Heart right ventricle (tissue), 16 donors: Measurements from ENCODE around the gene TYMP. TPM values are rescaled to one million over a fixed set of nuclear protein-coding genes. Genes with fewer than 3 reads are reported as not detected.
A peak's percentile ranks its signal among the peaks of the same experiment; 100 is the strongest.

Experiments used
- ATAC-seq, 8 donors: fragments of 200-7000 bp; cut with Tn5 transposase; one replicate each; pipeline ENCODE4 v1.9.1; 2020; ENCODE audit warnings: mild to moderate bottlenecking in 8 of 8, moderate library complexity in 8 of 8, moderate number of reproducible peaks in 1 of 8
- DNase-seq, 2 donors: peaks; one replicate each; pipeline ENCODE4 v3.0.0-alpha.2; 2020
- H3K27ac ChIP-seq, 10 donors: fragments of 200-600 bp; sonication (generic) in 2 of 10; one replicate each; pipeline versions ENCODE4 v1.5.0 to v1.8.0; 2020 to 2022; ENCODE audit warnings: mild to moderate bottlenecking in 3 of 10
- H3K27me3 ChIP-seq, 7 donors: fragments of 200-600 bp; one replicate each; pipeline ENCODE4 v1.8.0; 2021 to 2022; ENCODE audit warnings: mild to moderate bottlenecking in 2 of 7
- H3K36me3 ChIP-seq, 9 donors: fragments of 200-600 bp; sonication (generic) in 1 of 9; one replicate each; pipeline versions ENCODE4 v1.5.0 to v1.8.0; 2020 to 2022; ENCODE audit warnings: mild to moderate bottlenecking in 2 of 9
- H3K4me1 ChIP-seq, 9 donors: fragments of 200-600 bp; sonication (generic) in 1 of 9; one replicate each; pipeline versions ENCODE4 v1.5.0 to v1.8.0; 2020 to 2022; ENCODE audit warnings: mild to moderate bottlenecking in 4 of 9
- H3K4me3 ChIP-seq, 10 donors: fragments of 200-600 bp; sonication (generic) in 2 of 10; one replicate each; pipeline versions ENCODE4 v1.5.0 to v1.8.0; 2020 to 2022; ENCODE audit warnings: mild to moderate bottlenecking in 7 of 10, moderate library complexity in 2 of 10
- H3K9me3 ChIP-seq, 11 donors: fragments of 200-600 bp in 10 of 11; sonication (generic) in 2 of 11; one replicate each; pipeline versions ENCODE4 v1.5.0 to v1.8.0; 2013 to 2022; ENCODE audit warnings: mild to moderate bottlenecking in 2 of 11, control low read depth in 1 of 11, moderate library complexity in 1 of 11
- CTCF ChIP-seq, 9 donors: fragments of 200-600 bp; sonication (generic) in 2 of 9; IDR thresholded peaks; one replicate each; pipeline versions ENCODE4 v1.5.0 to v1.8.0; 2021 to 2022; ENCODE audit warnings: antibody characterized with exemption in 9 of 9, mild to moderate bottlenecking in 5 of 9, moderate library complexity in 1 of 9
- WGBS, 2 donors: extraction: QIAGEN DNeasy Blood & Tissue Kit; methylation state at CpG; one replicate each; pipeline ENCODE4 v1.1.7; 2013; ENCODE audit warnings: inconsistent platforms in 1 of 2; 5-methylcytosine and 5-hydroxymethylcytosine counted together
- intact Hi-C, 10 donors: fragments of 100-400 bp; cut with DNase I; formaldehyde crosslinking; loops; one replicate each; pipeline versions ENCODE4 v1.11.1 to v1.14.2; 2022
- polyA plus RNA-seq, 2 donors: library from polyadenylated mRNA; stranded (reverse); fragments of 200-250 nt; gene quantifications; one replicate each; pipeline ENCODE4 v1.2.3, GENCODE V29; 2013
- total RNA-seq, 10 donors: library from RNA; stranded (reverse); fragmentation: NEBNext Ultra II Directional in 3 of 10; extraction: Animal tissue kit (Norgen Biotek cat#: 25700) in 3 of 10; gene quantifications; one replicate each; pipeline versions ENCODE4 v1.2.1 to v1.2.4, GENCODE V29; 2021 to 2023
- donor health status: Arrhythmogenic right ventricular cardiomyopathy.
- donor health status: ischemic (EF 13 %, LVEDD 7.1; RV severe dilation, severe dysfunction).
- donor health status: healthy with polysubstance abuse.
- donor health status: DM: no; HTN: yes; CAD: no.
- donor health status: DM: no; HTN: no; CAD: no.
- donor health status: ischemic (EF 25% LVEDD 6.9; RV normal size, moderate dysfunction).
- donor health status: ischemic (EF 25% LVEDD 5.7; RV mildly dilated, moderate dysfunction).
- donor health status: healthy.
- donor health status: DM: yes; HTN: yes; CAD: no.
- donor health status: Ischemic cardiomyopathy.
- donor health status: ischemic (EF 35%, LVEDD 5.7; RV mildly dilated, moderate dysfunction).
- donor health status: nonischemic (EF 11% LVEDD 7.7; RV severe dilation, severe dysfunction).
- donor health status: DM: yes; HTN: yes; CAD: no.
- donor health status: PGD.
- donor health status: ischemic (EF 29% LVEDD 5.4; RV normal size, mild dysfunction).
- donor health status: nonischemic (EF 23%, LVEDD 6.1; RV moderate dilation, normal function).

The TYMP gene
- total and polyA plus RNA-seq, 12 donors: 8.4 to 113 (median 17.3) TPM

- ATAC-seq (peak in 6 of 8 donors; percentile 2 to 40 (median 9)), DNase-seq (no peak)
- no peak for TF ChIP-seq CTCF (IDR thresholded peaks at IDR 0.05)
- H3K27me3 ChIP-seq: no peaks in the 10 kb centered on the region
- peaks cover 13 to 33% (median 27%) of the 10 kb centered on the region in 9 donors for H3K4me1 ChIP-seq
- intact Hi-C loops: loop anchor here in 5 of 10 donors (1.0 to 10.0 kb wide), 3 partner anchors 32 to 262 kb away; partner anchors contain the start of genes TUBGCP6 (in 4 of the 5) and SBF1 (in 3 of the 5)
- no peaks in the 10 kb centered on the region for H3K9me3 ChIP-seq
- H3K36me3 ChIP-seq: peaks cover 3 to 51% (median 23%) of the 10 kb centered on the region in 9 donors
- peak overlapping the region; percentile 64 to 97 (median 94) for H3K27ac ChIP-seq
- WGBS, 2 donors: 27 to 29% methylated on average over 15 to 21 of the region's 21 CpGs
- H3K4me3 ChIP-seq: peak overlapping the region; percentile 41 to 100 (median 94)
Measured at GRCh38 chr22:50506611-50507420, 23.0 kb downstream of the TYMP start.

- H3K36me3 ChIP-seq: peaks cover 3 to 51% (median 23%) of the 10 kb centered on the region in 9 donors
- WGBS, 2 donors: 88 to 90% methylated on average over 41 of the region's 41 CpGs
- H3K27me3 ChIP-seq: no peaks in the 10 kb centered on the region
- H3K4me3 ChIP-seq: peak overlapping the region in 9 of 10 donors; percentile 89 to 100 (median 95)
- peaks cover 13 to 33% (median 27%) of the 10 kb centered on the region in 9 donors for H3K4me1 ChIP-seq
- intact Hi-C loops: loop anchor here in 5 of 10 donors (2.0 to 10.0 kb wide), 2 partner anchors 31 to 261 kb away; partner anchors contain the start of genes TUBGCP6 (in 4 of the 5) and SBF1 (in 2 of the 5)
- DNase-seq: no peak
- peak in 1 of 8 donors; percentile 6 for ATAC-seq
- no peaks in the 10 kb centered on the region for H3K9me3 ChIP-seq
- H3K27ac ChIP-seq: peak overlapping the region in 1 of 10 donors; percentile 95
- TF ChIP-seq CTCF (IDR thresholded peaks at IDR 0.05): no peak
Measured at GRCh38 chr22:50505776-50506610, 23.8 kb downstream of the TYMP start.

- Histone ChIP-seq H3K4me3 (no peak overlapping the region), H3K4me1 (peaks cover 13 to 33% (median 27%) of the 10 kb centered on the region in 9 donors), H3K36me3 (peaks cover 3 to 44% (median 20%) of the 10 kb centered on the region in 9 donors), H3K27me3 (no peaks in the 10 kb centered on the region), H3K27ac (no peak overlapping the region), H3K9me3 (no peaks in the 10 kb centered on the region)
- ATAC-seq: no peak
- intact Hi-C loops: loop anchor here in 4 of 10 donors (10.0 kb wide), 1 partner anchor 261 kb away; the partner anchor contains the start of gene TUBGCP6 (in 4 of the 4)
- no peak for DNase-seq
- 91 to 96% methylated on average over 14 of the region's 14 CpGs for WGBS, 2 donors
- no peak for TF ChIP-seq CTCF (IDR thresholded peaks at IDR 0.05)
Measured at GRCh38 chr22:50505276-50505775, 24.5 kb downstream of the TYMP start.
